Heart left ventricle (tissue), 13 donors: ENCODE measurements around the gene LRG1.

Source experiments
- CTCF ChIP-seq, 12 donors: fragments of 200-600 bp; sonication (generic) in 4 of 12; IDR thresholded peaks; one replicate each; pipeline versions ENCODE4 v1.5.0 to v1.8.0; 2018 to 2022; ENCODE audit warnings: antibody characterized with exemption in 12 of 12, mild to moderate bottlenecking in 5 of 12
- POLR2A ChIP-seq, 2 donors: fragments of 450-650 bp; IDR thresholded peaks; one replicate each; pipeline ENCODE4 v1.6.1; 2017; ENCODE audit warnings: antibody characterized with exemption in 2 of 2, mild to moderate bottlenecking in 2 of 2, moderate library complexity in 2 of 2
- donor health status: ischemic (EF 13 %, LVEDD 7.1; RV severe dilation, severe dysfunction).
- donor health status: DM: no; HTN: yes; CAD: no.
- donor health status: DM: no; HTN: no; CAD: no.
- donor health status: ischemic (EF 25% LVEDD 6.9; RV normal size, moderate dysfunction).
- donor health status: ischemic (EF 25% LVEDD 5.7; RV mildly dilated, moderate dysfunction).
- donor health status: ischemic (EF 35%, LVEDD 5.7; RV mildly dilated, moderate dysfunction).
- donor health status: nonischemic (EF 11% LVEDD 7.7; RV severe dilation, severe dysfunction).
- donor health status: DM: yes; HTN: yes; CAD: no.
- donor health status: PGD.
- donor health status: ischemic (EF 29% LVEDD 5.4; RV normal size, mild dysfunction).
- donor health status: nonischemic (EF 23%, LVEDD 6.1; RV moderate dilation, normal function).

- TF ChIP-seq CTCF (IDR thresholded peaks at IDR 0.05), result no peak
- TF ChIP-seq POLR2A (IDR thresholded peaks at IDR 0.05), result no peak
Measured at GRCh38 chr19:4497770-4498389, 42.0 kb downstream of the LRG1 start.
